ENCODE results near the gene EMILIN1. TPM values are rescaled to one million over a fixed set of nuclear protein-coding genes. Genes with fewer than 3 reads are reported as not detected.
A peak's percentile ranks its signal among the peaks of the same experiment; 100 is the strongest.

The EMILIN1 gene
- total RNA-seq, 1 experiment from 2014 or later, result 1.2 TPM

- H2AFZ ChIP-seq (ENCODE audit: low read length), result no peak overlapping the region
- H3K56ac ChIP-seq (ENCODE audit: insufficient read length, low read depth, low read length), result no peak overlapping the region
- no peak for TF ChIP-seq CTCF (conservative IDR thresholded peaks at IDR 0.05)
- H2BK15ac ChIP-seq (ENCODE audit: low read depth, low read length), result no peak overlapping the region
- H3K27ac ChIP-seq (ENCODE audit: insufficient read length, low read depth, low read length), result no peak overlapping the region
- H4K5ac ChIP-seq (ENCODE audit: insufficient read length, low read depth, low read length), result no peak overlapping the region
- no peaks in the 10 kb centered on the region for H3K79me1 ChIP-seq (ENCODE audit: insufficient read depth, low read depth, low read length, poor library complexity, severe bottlenecking)
- H4K20me1 ChIP-seq (ENCODE audit: control insufficient read depth, insufficient read depth, insufficient read length), result no peaks in the 10 kb centered on the region
- no peaks in the 10 kb centered on the region for H3K4me1 ChIP-seq (ENCODE audit: insufficient read depth, low read length)
- H3K27me3 ChIP-seq (ENCODE audit: insufficient read depth, low read length), result no peaks in the 10 kb centered on the region
- no peak overlapping the region for H2BK12ac ChIP-seq (ENCODE audit: insufficient read length, low read depth, low read length)
- H3K4ac ChIP-seq (ENCODE audit: low read depth, low read length), result no peak overlapping the region
- no peak overlapping the region for H2BK120ac ChIP-seq (ENCODE audit: low read depth, low read length, poor library complexity, severe bottlenecking)
- no CpG with 5 or more reads among the region's 5 CpGs for WGBS (ENCODE audit: extremely low coverage, insufficient read length, low lambda C conversion rate)
- H3K4me3 Mint-ChIP-seq, result peak overlapping the region; percentile 75 to 87
- no peaks in the 10 kb centered on the region for H3K9me3 ChIP-seq (ENCODE audit: control insufficient read depth, low read depth, low read length)
- H3T11ph ChIP-seq (ENCODE audit: low read length), result no peak overlapping the region
- DNase-seq, result no peak
- peaks cover 13% of the 10 kb centered on the region for H3K23me2 ChIP-seq (ENCODE audit: insufficient read length, low read depth, low read length, poor library complexity, severe bottlenecking)
- no peak overlapping the region for H2BK5ac ChIP-seq (ENCODE audit: insufficient read length, low read length)
- H3K4me1 Mint-ChIP-seq, result peaks cover 15 to 25% of the 10 kb centered on the region in 2 experiments
- no peaks in the 10 kb centered on the region for H3K79me2 ChIP-seq (ENCODE audit: insufficient read depth, low read length)
- H3K36me3 Mint-ChIP-seq (ENCODE audit: insufficient read depth in 1 of 3, low read depth in 3 of 3), result no peaks in the 10 kb centered on the region; a peak in 1 of 7 replicates
- H3K14ac ChIP-seq (ENCODE audit: insufficient read depth, low read length), result no peak overlapping the region
- no peak overlapping the region for H3K9ac ChIP-seq (ENCODE audit: extremely low read depth, insufficient read length, low read length)
- H3K18ac ChIP-seq (ENCODE audit: insufficient read length, low read depth, low read length), result no peak overlapping the region
- H3K9me3 Mint-ChIP-seq, result no peaks in the 10 kb centered on the region
- no peak overlapping the region for H4K8ac ChIP-seq (replicated peaks; ENCODE audit: insufficient read length, low read depth, low read length)
- no peak overlapping the region for H3K27ac Mint-ChIP-seq
- H2BK20ac ChIP-seq (ENCODE audit: low read depth, low read length, poor library complexity, severe bottlenecking), result no peak overlapping the region
- H2AK5ac ChIP-seq (ENCODE audit: insufficient read length, low read length), result no peak overlapping the region
- no peak overlapping the region for H3K23ac ChIP-seq (ENCODE audit: insufficient read length, low read depth, low read length)
- H3K27me3 Mint-ChIP-seq (ENCODE audit: low read depth), result peaks cover 20% of the 10 kb centered on the region
- no peak overlapping the region for H4K91ac ChIP-seq (ENCODE audit: insufficient read length, low read depth, low read length)
- H3K4me2 ChIP-seq (ENCODE audit: insufficient read depth, insufficient read length, low read length), result peak overlapping the region; percentile 86
These were observed 9.5 kb downstream of the EMILIN1 start for GRCh38 chr2:27087823-27088410.

Measured in H9 (cell line).